GM12892 (cell line): ENCODE results near the gene UVSSA.

ENCODE experiments used
- DNase-seq: peaks from one replicate; pipeline ENCODE4 v3.0.0; 2011; ENCODE audit not compliant: insufficient read length
- FAIRE-seq: peaks from 2 replicates; lab custom pipeline; 2011; peaks lifted over from hg19 to GRCh38; lab: Jason Lieb, UNC
- POLR2A ChIP-seq: IDR thresholded peaks from 2 replicates; pipeline ENCODE4 v1.6.1; 2011; ENCODE audit warnings: low read depth, low read length, control low read depth
- POLR2AphosphoS5 ChIP-seq: IDR thresholded peaks from 2 replicates; pipeline ENCODE4 v1.6.1; 2011; ENCODE audit warnings: low read depth, low read length, control low read depth
- TAF1 ChIP-seq: IDR thresholded peaks from 2 replicates; pipeline ENCODE4 v1.6.1; 2011; ENCODE audit warnings: low read depth, mild to moderate bottlenecking, control low read depth, low read length, borderline replicate concordance

UVSSA gene

DNA sequence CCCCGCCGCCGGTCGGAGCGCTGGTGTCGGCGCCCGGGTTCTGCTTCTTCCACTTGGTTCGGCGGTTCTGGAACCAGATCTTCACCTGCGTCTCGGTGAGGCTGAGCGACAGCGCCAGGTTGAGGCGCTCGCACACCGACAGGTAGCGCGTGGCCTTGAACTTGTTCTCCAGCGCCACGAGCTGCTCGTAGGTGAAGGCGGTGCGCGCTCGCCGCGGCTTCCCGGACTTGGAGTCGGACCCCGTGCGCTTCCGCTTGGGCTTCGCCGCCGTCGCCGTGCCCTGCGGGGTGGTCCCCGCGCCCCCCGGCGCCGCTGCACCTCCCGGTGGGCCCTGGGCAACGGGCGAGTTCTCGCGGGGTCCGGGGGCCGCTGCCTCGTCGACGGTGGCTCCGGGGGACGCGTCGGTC lies 56.2 kb downstream of the UVSSA start:
- no peak for DNase-seq
- TF ChIP-seq POLR2A = no peak
- no peak for TF ChIP-seq TAF1
- no peak for TF ChIP-seq POLR2AphosphoS5
- no peak for FAIRE-seq

DNA sequence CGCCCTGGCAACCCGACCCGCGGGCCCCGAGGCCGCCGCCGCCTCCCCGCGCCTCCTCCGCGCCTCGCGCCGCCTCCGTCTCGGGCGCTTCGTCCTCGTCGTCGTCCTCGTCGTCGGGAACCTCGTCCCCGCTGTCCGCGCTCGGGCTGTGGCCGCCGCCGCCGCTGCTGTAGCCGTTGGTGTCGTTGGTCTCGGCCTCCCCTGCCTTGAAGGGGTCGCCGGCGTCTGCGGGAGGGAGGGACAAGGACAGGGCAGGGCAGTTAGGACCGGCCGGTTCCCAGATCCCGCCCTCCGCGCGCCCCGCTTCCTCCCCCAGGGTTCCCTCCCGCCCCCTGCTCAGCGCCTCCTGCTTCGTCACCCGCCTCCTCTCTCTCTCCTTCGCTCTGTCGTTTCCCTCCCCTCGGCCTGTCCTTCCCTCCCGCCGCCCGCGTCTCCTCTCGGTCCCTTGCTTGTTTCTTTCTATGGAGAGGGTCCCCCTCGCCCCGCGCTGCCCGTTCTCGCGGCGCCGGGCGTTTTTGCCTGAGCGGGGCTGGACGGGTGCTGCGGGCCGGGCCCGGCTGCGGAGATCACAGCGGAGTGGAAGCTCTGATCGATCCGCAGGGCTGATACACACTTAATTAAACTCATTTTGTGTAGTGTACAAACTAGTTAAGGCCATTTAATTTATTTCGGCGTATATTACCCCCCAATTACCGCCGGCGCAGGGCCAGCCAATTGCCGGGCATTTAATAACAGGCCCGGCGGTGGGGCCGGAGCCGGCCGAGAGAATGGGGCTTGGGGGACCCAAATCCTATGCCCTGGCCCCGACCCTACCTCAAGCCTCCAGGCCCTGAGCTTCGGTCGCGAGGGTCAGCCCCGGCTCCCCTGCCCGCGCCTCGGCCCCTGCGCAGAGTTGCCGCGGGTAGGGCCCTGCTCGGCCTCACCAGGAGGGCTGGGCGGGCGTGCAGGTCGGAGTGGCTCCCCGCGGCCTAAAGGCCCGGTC lies 56.9 kb downstream of the UVSSA start:
- no peak for TF ChIP-seq POLR2A
- no peak for TF ChIP-seq TAF1
- no peak for TF ChIP-seq POLR2AphosphoS5
- DNase-seq (peak; percentile 24), FAIRE-seq (no peak)

GRCh38 chr4:1404573-1405253 lies 57.7 kb downstream of the UVSSA start:
- FAIRE-seq (no peak), DNase-seq (peak; percentile 29)
- TF ChIP-seq POLR2AphosphoS5 = no peak
- no peak for TF ChIP-seq TAF1
- no peak for TF ChIP-seq POLR2A

- no peak for FAIRE-seq
- DNase-seq = no peak
- TF ChIP-seq POLR2A = no peak
- no peak for TF ChIP-seq POLR2AphosphoS5
- no peak for TF ChIP-seq TAF1
Observed at GRCh38 chr4:1405254-1405635, 58.2 kb downstream of the UVSSA start.

- TF ChIP-seq TAF1 = no peak
- FAIRE-seq (no peak), DNase-seq (no peak)
Observed at GRCh38 chr4:1405636-1406393, 58.8 kb downstream of the UVSSA start.

- no peak for DNase-seq
- no peak for TF ChIP-seq TAF1
- TF ChIP-seq POLR2A = no peak
- no peak for TF ChIP-seq POLR2AphosphoS5
- no peak for FAIRE-seq
Observed at GRCh38 chr4:1406394-1406980, 59.5 kb downstream of the UVSSA start, which contains the start of gene NKX1-1. TSS of gene NKX1-1 (minus strand) at chr4:1406442. CDS start at chr4:1406442, 0 bp downstream.

DNA sequence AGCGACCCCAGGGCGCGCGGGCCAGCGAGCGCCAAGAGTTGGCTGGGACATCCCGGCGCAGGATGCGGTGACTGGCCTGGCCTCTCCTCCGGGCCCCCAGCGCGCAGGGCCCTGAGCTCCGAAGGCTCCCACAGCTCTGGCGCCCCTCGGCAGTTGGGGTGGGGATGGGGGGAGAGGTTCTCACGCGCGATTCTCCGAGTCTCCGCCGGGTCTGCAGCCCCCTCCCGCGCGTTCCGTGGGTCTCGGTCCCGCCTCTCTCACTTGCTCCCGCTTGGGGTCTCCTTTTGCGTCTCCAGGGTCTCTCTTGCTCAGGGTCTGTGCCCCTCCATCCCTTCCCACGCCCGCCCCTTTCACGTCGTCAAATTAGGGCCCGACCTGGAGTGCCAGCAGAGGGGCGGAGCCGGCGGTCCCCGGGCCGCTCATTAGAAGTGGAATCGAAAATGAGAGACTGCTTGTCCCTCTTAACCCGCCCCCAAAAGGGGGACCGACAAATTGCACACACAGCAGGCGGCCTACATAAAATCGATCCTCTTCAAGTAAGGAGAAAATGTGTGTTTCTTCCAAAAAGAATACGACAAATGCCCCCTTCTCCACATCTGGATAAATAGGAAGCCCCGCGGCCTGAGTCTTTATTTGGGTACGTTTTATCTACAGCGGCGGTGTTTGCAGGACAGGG lies 60.1 kb downstream of the UVSSA start:
- DNase-seq (no peak), FAIRE-seq (no peak)
- no peak for TF ChIP-seq TAF1
- TF ChIP-seq POLR2AphosphoS5 = no peak
- TF ChIP-seq POLR2A = no peak

GRCh38 chr4:1407657-1408333 lies 60.8 kb downstream of the UVSSA start:
- peak; percentile 16 for DNase-seq
- FAIRE-seq = no peak
- TF ChIP-seq POLR2AphosphoS5 = no peak
- no peak for TF ChIP-seq POLR2A
- no peak for TF ChIP-seq TAF1

DNA sequence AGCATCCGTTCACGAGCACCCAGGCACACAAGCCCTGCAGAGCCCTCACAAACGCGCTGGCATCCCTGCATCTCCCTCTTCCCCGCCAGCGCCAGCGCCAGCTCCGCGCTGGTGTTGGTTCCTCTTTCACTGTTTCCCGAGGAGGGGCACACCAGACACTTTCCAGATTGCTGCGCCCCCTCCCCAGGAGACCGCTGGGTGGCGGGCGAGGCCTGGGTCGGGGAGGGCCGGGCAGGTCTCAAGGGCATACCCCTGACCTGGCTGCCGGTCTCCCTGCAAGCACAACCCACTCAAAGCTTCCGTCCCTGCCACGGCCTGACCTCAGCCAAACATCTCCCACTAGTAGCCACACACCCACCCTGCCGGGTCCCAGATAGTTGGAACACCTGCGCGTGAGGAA lies 61.4 kb downstream of the UVSSA start:
- FAIRE-seq = no peak
- no peak for TF ChIP-seq POLR2A
- TF ChIP-seq TAF1 = no peak
- TF ChIP-seq POLR2AphosphoS5 = no peak
- no peak for DNase-seq

DNA sequence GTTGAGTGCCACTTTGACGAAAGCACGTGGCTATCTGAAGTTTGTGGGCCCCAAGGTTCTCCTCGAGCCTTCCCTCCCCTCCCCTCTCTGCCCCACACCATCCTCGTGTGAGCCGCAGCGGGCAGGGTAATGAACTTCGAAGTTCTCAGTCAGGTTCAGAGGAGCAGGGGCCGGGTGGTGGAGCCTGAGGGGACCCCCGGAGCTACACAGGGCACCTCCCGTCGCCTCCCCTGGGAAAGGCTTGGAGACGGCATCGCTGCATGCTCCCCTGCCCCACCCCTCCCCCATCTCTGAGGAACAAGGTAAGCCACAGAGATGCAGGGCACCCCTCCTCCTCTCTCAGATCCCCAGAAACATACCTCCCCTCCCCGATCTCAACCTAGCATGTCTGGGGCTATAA lies 62.1 kb downstream of the UVSSA start:
- DNase-seq (peak; percentile 20), FAIRE-seq (no peak)
- no peak for TF ChIP-seq TAF1
- no peak for TF ChIP-seq POLR2A
